Astrocyte of the cerebellum (primary cell): ENCODE results near the gene DOCK8.
"Not testable (repeated sequence)": the region's sequence is repeated elsewhere in the genome, so short reads cannot be mapped to it uniquely, and the experiment has no call there.

ENCODE experiments used
- DNase-seq: peaks from one replicate; pipeline ENCODE4 v3.0.0-alpha.2; 2011; ENCODE audit warnings: low read depth
- H3K4me3 ChIP-seq: 2 replicates; pipeline ENCODE4 v1.5.1; 2011; ENCODE audit warnings: mild to moderate bottlenecking, low read depth, low read length, moderate library complexity
- in situ Hi-C: cut with HindIII; loops from 2 replicates; pipeline ENCODE4 v1.10.0; 2017; ENCODE audit warnings: low sequenced_read_pairs
- TF ChIP-seq, protein P1 (sequence below): IDR thresholded peaks from 2 replicates; pipeline ENCODE4 v1.5.1; 2012; ENCODE audit warnings: low read length, low read depth, moderate library complexity, mild to moderate bottlenecking; ENCODE audit errors: missing control alignments

DOCK8 gene

GRCh38 chr9:214648-215493, at the start of gene DOCK8:
DOCK8 (plus strand) TSS chr9:214865; CDS start chr9:214977, 112 bp downstream.
- in situ Hi-C loops = no loop called here
- no peak for DNase-seq
- peak within 1 kb of the TSS; percentile 43 for H3K4me3 ChIP-seq
- TF ChIP-seq, protein P1, sequence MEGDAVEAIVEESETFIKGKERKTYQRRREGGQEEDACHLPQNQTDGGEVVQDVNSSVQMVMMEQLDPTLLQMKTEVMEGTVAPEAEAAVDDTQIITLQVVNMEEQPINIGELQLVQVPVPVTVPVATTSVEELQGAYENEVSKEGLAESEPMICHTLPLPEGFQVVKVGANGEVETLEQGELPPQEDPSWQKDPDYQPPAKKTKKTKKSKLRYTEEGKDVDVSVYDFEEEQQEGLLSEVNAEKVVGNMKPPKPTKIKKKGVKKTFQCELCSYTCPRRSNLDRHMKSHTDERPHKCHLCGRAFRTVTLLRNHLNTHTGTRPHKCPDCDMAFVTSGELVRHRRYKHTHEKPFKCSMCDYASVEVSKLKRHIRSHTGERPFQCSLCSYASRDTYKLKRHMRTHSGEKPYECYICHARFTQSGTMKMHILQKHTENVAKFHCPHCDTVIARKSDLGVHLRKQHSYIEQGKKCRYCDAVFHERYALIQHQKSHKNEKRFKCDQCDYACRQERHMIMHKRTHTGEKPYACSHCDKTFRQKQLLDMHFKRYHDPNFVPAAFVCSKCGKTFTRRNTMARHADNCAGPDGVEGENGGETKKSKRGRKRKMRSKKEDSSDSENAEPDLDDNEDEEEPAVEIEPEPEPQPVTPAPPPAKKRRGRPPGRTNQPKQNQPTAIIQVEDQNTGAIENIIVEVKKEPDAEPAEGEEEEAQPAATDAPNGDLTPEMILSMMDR = no peak

GRCh38 chr9:169757-170156, 44.9 kb upstream of the DOCK8 start:
- in situ Hi-C loops, H3K4me3 ChIP-seq, DNase-seq: not testable (repeated sequence)

GRCh38 chr9:178140-178825, 36.4 kb upstream of the DOCK8 start:
- in situ Hi-C loops, DNase-seq: not testable (repeated sequence)
- H3K4me3 ChIP-seq = peak overlapping the region; percentile 35

GRCh38 chr9:178970-179383, 35.7 kb upstream of the DOCK8 start, which contains the start of gene ZNG1A:
ZNG1A (minus strand) TSS chr9:179056; CDS start chr9:178969, 87 bp downstream.
- H3K4me3 ChIP-seq = peak within 1 kb of the TSS; percentile 47
- in situ Hi-C loops = not testable (repeated sequence)
- peak; percentile 11 for DNase-seq

DNA sequence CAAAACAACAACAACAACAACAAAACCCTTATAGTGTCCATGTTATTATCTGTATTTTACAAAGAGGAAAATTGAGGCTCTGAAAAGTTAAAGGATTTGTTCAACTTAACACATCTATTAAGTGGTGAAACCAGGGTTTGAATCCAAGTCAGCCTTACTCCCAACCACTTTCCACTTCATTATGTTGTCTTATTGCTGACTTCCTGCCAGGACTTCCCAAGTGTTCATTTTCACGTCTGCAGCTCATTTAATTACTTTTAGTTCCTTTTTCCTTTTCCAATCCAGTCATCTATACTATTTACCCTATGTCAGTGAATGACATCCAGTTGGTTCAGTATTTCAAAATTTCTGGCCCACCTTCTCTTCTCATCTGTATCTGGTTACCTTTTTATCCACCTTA, 15.1 kb upstream of the DOCK8 start:
- H3K4me3 ChIP-seq, in situ Hi-C loops, DNase-seq: not testable (repeated sequence)

DNA sequence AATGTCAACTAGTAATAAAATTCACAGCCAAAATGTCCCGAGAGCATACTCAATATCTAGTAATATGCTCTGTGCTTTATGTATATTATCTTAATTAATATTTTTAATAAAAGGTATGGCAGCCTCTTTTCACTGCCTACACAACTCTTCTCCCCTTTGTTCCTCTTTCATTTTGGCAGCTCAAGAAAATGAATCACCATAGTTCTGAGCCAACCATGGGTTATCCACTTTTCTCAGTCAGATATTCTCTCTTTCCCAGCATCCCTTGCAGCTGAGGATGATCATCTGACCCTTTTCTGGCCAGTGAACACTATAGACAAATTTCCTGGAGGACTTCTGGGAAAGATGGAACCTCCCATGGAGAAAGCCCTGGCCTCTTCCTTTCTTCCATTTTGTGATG, 8.2 kb upstream of the DOCK8 start:
- H3K4me3 ChIP-seq = no peak overlapping the region
- TF ChIP-seq, protein P1 = no peak
- DNase-seq = no peak
- in situ Hi-C loops = no loop called here

DNA sequence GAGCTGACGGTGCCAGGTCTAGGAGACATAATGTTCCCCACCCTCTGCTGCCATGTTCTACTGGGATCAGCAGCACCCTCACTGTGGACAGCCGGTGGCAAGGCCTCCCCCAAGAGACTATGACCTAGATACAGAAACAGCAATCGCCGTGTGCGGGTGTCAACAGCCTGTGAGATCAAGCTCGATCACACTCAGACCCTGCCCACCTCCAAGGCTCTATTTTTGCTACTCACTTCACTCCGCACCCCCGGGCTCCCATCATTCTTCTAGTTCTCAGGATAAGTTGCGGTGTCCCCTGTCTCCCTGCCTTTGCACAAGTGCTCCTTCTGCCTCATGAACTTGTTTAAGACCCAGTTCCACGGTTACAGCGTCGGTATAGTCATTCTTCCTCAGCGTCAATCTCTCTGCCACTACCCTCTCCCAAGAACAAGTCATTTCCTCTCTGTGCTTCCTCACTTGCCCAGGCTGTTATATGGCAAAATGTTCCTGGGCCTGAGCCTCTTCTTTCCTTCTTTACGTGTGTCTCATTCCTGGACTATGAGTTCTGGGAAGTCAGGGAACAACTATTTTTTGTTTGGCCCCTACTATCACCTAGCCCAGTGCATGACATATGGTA, 5.4 kb upstream of the DOCK8 start:
- in situ Hi-C loops = no loop called here
- DNase-seq = no peak
- H3K4me3 ChIP-seq = no peak overlapping the region
- TF ChIP-seq, protein P1 = no peak

DNA sequence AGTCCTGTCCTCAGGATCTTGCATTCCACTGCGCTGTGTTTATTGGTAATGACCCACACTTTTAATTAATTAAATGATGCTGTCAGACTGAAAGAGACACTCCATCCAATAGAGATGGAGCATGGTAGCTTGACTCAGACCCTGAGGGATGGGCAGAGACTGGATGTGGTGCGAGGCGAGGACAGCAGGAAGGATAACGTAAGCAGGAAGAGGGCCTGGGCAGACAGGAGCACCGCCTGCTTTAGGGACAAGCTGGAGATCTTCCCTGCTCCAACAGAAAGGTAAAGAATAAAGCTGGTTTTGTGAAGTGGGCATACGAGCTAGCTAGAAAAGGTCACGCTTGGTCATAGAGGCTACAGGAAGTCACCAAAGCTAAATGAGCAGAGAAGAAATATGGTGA, 3.6 kb upstream of the DOCK8 start:
- in situ Hi-C loops = no loop called here
- TF ChIP-seq, protein P1 = no peak
- no peak for DNase-seq
- no peak overlapping the region for H3K4me3 ChIP-seq
